Measurements from ENCODE around the gene MYCBPAP. TPM values are rescaled to one million over a fixed set of nuclear protein-coding genes. Genes with fewer than 3 reads are reported as not detected.

Gene MYCBPAP
- total RNA-seq, 1 experiment from 2014 or later, result 1.9 TPM

GRCh38 chr17:50476545-50477315 is 31.5 kb upstream of the MYCBPAP start:
- ATAC-seq (no peak), DNase-seq (no peak)
- H4K20me1 ChIP-seq (ENCODE audit: low read length), result no peaks in the 10 kb centered on the region
- H3K27me3 ChIP-seq (ENCODE audit: low read length), result no peaks in the 10 kb centered on the region
- peaks cover 17% of the 10 kb centered on the region for H3K4me1 ChIP-seq (ENCODE audit: insufficient read depth, low read length)
- POLR2A ChIA-PET (ENCODE audit: unreplicated experiment), result no interaction called here
- no peaks in the 10 kb centered on the region for H3K9me2 ChIP-seq (replicated peaks; ENCODE audit: low read length)
- no peaks in the 10 kb centered on the region for H3K9me3 ChIP-seq (ENCODE audit: low read length)
- H3K27ac ChIP-seq (ENCODE audit: low read length), result no peak overlapping the region
- H3K4me3 ChIP-seq (ENCODE audit: low read length), result no peak overlapping the region
- CTCF ChIA-PET, result no interaction called here
- no peak overlapping the region for H3K9ac ChIP-seq (ENCODE audit: low read length)
- H2AFZ ChIP-seq (ENCODE audit: low read length), result no peak overlapping the region
- H3F3A ChIP-seq (ENCODE audit: low read length, unreplicated experiment), result no peaks in the 10 kb centered on the region
- TF ChIP-seq EZH2phosphoT487 (IDR thresholded peaks at IDR 0.05; ENCODE audit: borderline replicate concordance, low read length), result no peak
- TF ChIP-seq CTCF (conservative IDR thresholded peaks at IDR 0.05; ENCODE audit: low read depth, low read length), result no peak
- TF ChIP-seq EZH2 (IDR thresholded peaks at IDR 0.05; ENCODE audit: low read length, unreplicated experiment), result no peak
- H3K79me2 ChIP-seq (ENCODE audit: low read length), result peaks cover 27% of the 10 kb centered on the region
- H3K36me3 ChIP-seq (ENCODE audit: low read depth, low read length), result no peaks in the 10 kb centered on the region
- no TSS peak for BruUV-seq (replicated peaks)
- H3K4me2 ChIP-seq (ENCODE audit: low read length), result no peak overlapping the region
- intact Hi-C loops (cut with micrococcal nuclease), result no loop called here

GRCh38 chr17:50477976-50478375 is 30.3 kb upstream of the MYCBPAP start:
- Histone ChIP-seq H4K20me1 (ENCODE audit: low read length) (no peaks in the 10 kb centered on the region), H3K27me3 (ENCODE audit: low read length) (no peaks in the 10 kb centered on the region), H3K4me1 (ENCODE audit: insufficient read depth, low read length) (peaks cover 21% of the 10 kb centered on the region), H3K4me2 (ENCODE audit: low read length) (peak overlapping the region; percentile 91), H3K4me3 (ENCODE audit: low read length) (peak overlapping the region; percentile 76), H2AFZ (ENCODE audit: low read length) (peak overlapping the region; percentile 93), H3F3A (ENCODE audit: low read length, unreplicated experiment) (no peaks in the 10 kb centered on the region), H3K9me2 (replicated peaks; ENCODE audit: low read length) (no peaks in the 10 kb centered on the region), H3K27ac (ENCODE audit: low read length) (peak overlapping the region; percentile 38), H3K9ac (ENCODE audit: low read length) (peak overlapping the region; percentile 71), H3K36me3 (ENCODE audit: low read depth, low read length) (no peaks in the 10 kb centered on the region), H3K79me2 (ENCODE audit: low read length) (peaks cover 27% of the 10 kb centered on the region), H3K9me3 (ENCODE audit: low read length) (no peaks in the 10 kb centered on the region)
- ChIA-PET POLR2A (ENCODE audit: unreplicated experiment) (interaction anchor here (1.1 kb wide), 1 partner anchor 82 kb away, joined by 6 read pairs; no protein-coding TSS in a partner anchor), CTCF (interaction anchor here (0.6 to 0.7 kb wide), 5 partner anchors 18 to 423 kb away, joined by 3 to 23 read pairs (median 10); no protein-coding TSS in a partner anchor)
- intact Hi-C loops (cut with micrococcal nuclease), result no loop called here
- no peak for TF ChIP-seq EZH2phosphoT487 (IDR thresholded peaks at IDR 0.05; ENCODE audit: borderline replicate concordance, low read length)
- TF ChIP-seq EZH2 (IDR thresholded peaks at IDR 0.05; ENCODE audit: low read length, unreplicated experiment), result no peak
- TF ChIP-seq CTCF (conservative IDR thresholded peaks at IDR 0.05; ENCODE audit: low read depth, low read length), result no peak
- BruUV-seq (replicated peaks), result TSS peak; percentile 72
- ATAC-seq (no peak), DNase-seq (no peak)

Measured in PC-3 (cell line).